Heart right ventricle (tissue), 16 donors: ENCODE data around the gene UST. TPM values are rescaled to one million over a fixed set of nuclear protein-coding genes. Genes with fewer than 3 reads are reported as not detected.

ENCODE experiments used
- ATAC-seq, 8 donors: fragments of 200-7000 bp; cut with Tn5 transposase; one replicate each; pipeline ENCODE4 v1.9.1; 2020; ENCODE audit warnings: mild to moderate bottlenecking in 8 of 8, moderate library complexity in 8 of 8, moderate number of reproducible peaks in 1 of 8
- DNase-seq, 2 donors: peaks; one replicate each; pipeline ENCODE4 v3.0.0-alpha.2; 2020
- H3K27ac ChIP-seq, 10 donors: fragments of 200-600 bp; sonication (generic) in 2 of 10; one replicate each; pipeline versions ENCODE4 v1.5.0 to v1.8.0; 2020 to 2022; ENCODE audit warnings: mild to moderate bottlenecking in 3 of 10
- H3K27me3 ChIP-seq, 7 donors: fragments of 200-600 bp; one replicate each; pipeline ENCODE4 v1.8.0; 2021 to 2022; ENCODE audit warnings: mild to moderate bottlenecking in 2 of 7
- H3K36me3 ChIP-seq, 9 donors: fragments of 200-600 bp; sonication (generic) in 1 of 9; one replicate each; pipeline versions ENCODE4 v1.5.0 to v1.8.0; 2020 to 2022; ENCODE audit warnings: mild to moderate bottlenecking in 2 of 9
- H3K4me1 ChIP-seq, 9 donors: fragments of 200-600 bp; sonication (generic) in 1 of 9; one replicate each; pipeline versions ENCODE4 v1.5.0 to v1.8.0; 2020 to 2022; ENCODE audit warnings: mild to moderate bottlenecking in 4 of 9
- H3K4me3 ChIP-seq, 10 donors: fragments of 200-600 bp; sonication (generic) in 2 of 10; one replicate each; pipeline versions ENCODE4 v1.5.0 to v1.8.0; 2020 to 2022; ENCODE audit warnings: mild to moderate bottlenecking in 7 of 10, moderate library complexity in 2 of 10
- H3K9me3 ChIP-seq, 11 donors: fragments of 200-600 bp in 10 of 11; sonication (generic) in 2 of 11; one replicate each; pipeline versions ENCODE4 v1.5.0 to v1.8.0; 2013 to 2022; ENCODE audit warnings: mild to moderate bottlenecking in 2 of 11, control low read depth in 1 of 11, moderate library complexity in 1 of 11
- CTCF ChIP-seq, 9 donors: fragments of 200-600 bp; sonication (generic) in 2 of 9; IDR thresholded peaks; one replicate each; pipeline versions ENCODE4 v1.5.0 to v1.8.0; 2021 to 2022; ENCODE audit warnings: antibody characterized with exemption in 9 of 9, mild to moderate bottlenecking in 5 of 9, moderate library complexity in 1 of 9
- WGBS, 2 donors: extraction: QIAGEN DNeasy Blood & Tissue Kit; methylation state at CpG; one replicate each; pipeline ENCODE4 v1.1.7; 2013; ENCODE audit warnings: inconsistent platforms in 1 of 2; 5-methylcytosine and 5-hydroxymethylcytosine counted together
- intact Hi-C, 10 donors: fragments of 100-400 bp; cut with DNase I; formaldehyde crosslinking; loops; one replicate each; pipeline versions ENCODE4 v1.11.1 to v1.14.2; 2022
- polyA plus RNA-seq, 2 donors: library from polyadenylated mRNA; stranded (reverse); fragments of 200-250 nt; gene quantifications; one replicate each; pipeline ENCODE4 v1.2.3, GENCODE V29; 2013
- total RNA-seq, 10 donors: library from RNA; stranded (reverse); fragmentation: NEBNext Ultra II Directional in 3 of 10; extraction: Animal tissue kit (Norgen Biotek cat#: 25700) in 3 of 10; gene quantifications; one replicate each; pipeline versions ENCODE4 v1.2.1 to v1.2.4, GENCODE V29; 2021 to 2023
- donor health status: Arrhythmogenic right ventricular cardiomyopathy.
- donor health status: ischemic (EF 13 %, LVEDD 7.1; RV severe dilation, severe dysfunction).
- donor health status: healthy with polysubstance abuse.
- donor health status: DM: no; HTN: yes; CAD: no.
- donor health status: DM: no; HTN: no; CAD: no.
- donor health status: ischemic (EF 25% LVEDD 6.9; RV normal size, moderate dysfunction).
- donor health status: ischemic (EF 25% LVEDD 5.7; RV mildly dilated, moderate dysfunction).
- donor health status: healthy.
- donor health status: DM: yes; HTN: yes; CAD: no.
- donor health status: Ischemic cardiomyopathy.
- donor health status: ischemic (EF 35%, LVEDD 5.7; RV mildly dilated, moderate dysfunction).
- donor health status: nonischemic (EF 11% LVEDD 7.7; RV severe dilation, severe dysfunction).
- donor health status: DM: yes; HTN: yes; CAD: no.
- donor health status: PGD.
- donor health status: ischemic (EF 29% LVEDD 5.4; RV normal size, mild dysfunction).
- donor health status: nonischemic (EF 23%, LVEDD 6.1; RV moderate dilation, normal function).

The UST gene
- total and polyA plus RNA-seq, 12 donors = 1.6 to 4.1 (median 2.3) TPM

- H3K4me3 ChIP-seq = no peak overlapping the region
- peaks cover 0 to 18% (median 0%) of the 10 kb centered on the region in 7 donors for H3K27me3 ChIP-seq
- peaks cover 0 to 23% (median 0%) of the 10 kb centered on the region in 9 donors for H3K4me1 ChIP-seq
- no peaks in the 10 kb centered on the region for H3K36me3 ChIP-seq
- DNase-seq (no peak), ATAC-seq (no peak)
- WGBS, 2 donors = 71 to 92% methylated on average over 3 of the region's 3 CpGs
- no peak for TF ChIP-seq CTCF (IDR thresholded peaks at IDR 0.05)
- H3K9me3 ChIP-seq = peaks cover 0 to 21% (median 13%) of the 10 kb centered on the region in 11 donors
- intact Hi-C loops = loop anchor here in 1 of 10 donors (5.0 kb wide), 1 partner anchor 333 kb away; no protein-coding TSS in a partner anchor
- H3K27ac ChIP-seq = no peak overlapping the region
Observed at GRCh38 chr6:149094156-149094555, 347.3 kb downstream of the UST start.

- H3K9me3 ChIP-seq = peaks cover 0 to 26% (median 16%) of the 10 kb centered on the region in 11 donors
- TF ChIP-seq CTCF (IDR thresholded peaks at IDR 0.05) = no peak
- peaks cover 0 to 23% (median 0%) of the 10 kb centered on the region in 9 donors for H3K4me1 ChIP-seq
- peaks cover 0 to 18% (median 0%) of the 10 kb centered on the region in 7 donors for H3K27me3 ChIP-seq
- DNase-seq (no peak), ATAC-seq (no peak)
- no peak overlapping the region for H3K27ac ChIP-seq
- no peaks in the 10 kb centered on the region for H3K36me3 ChIP-seq
- H3K4me3 ChIP-seq = no peak overlapping the region
- intact Hi-C loops = loop anchor here in 1 of 10 donors (5.0 kb wide), 1 partner anchor 332 kb away; no protein-coding TSS in a partner anchor
- 61 to 66% methylated on average over 2 of the region's 2 CpGs for WGBS, 2 donors
Observed at GRCh38 chr6:149094934-149095351, 348.1 kb downstream of the UST start.

DNA sequence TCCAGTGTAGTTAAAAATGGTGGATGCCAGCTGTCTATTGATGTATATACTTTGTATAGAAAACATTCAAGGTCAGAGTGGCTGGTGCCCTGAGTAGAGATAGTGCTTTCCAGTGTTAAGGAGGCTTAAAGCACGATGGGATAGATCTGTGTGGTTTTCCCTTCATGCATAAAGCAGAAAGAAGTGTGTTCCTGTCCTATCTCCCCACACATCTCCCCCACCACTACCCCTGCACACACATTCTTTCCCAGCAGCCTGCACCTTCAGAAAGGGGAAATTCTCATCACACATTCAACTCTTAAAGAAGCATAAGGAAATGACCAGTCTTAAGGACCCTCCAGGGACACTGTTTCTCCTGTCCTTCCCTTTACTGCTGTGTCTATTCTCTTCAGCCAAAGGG is 349.0 kb downstream of the UST start:
- Histone ChIP-seq H3K9me3 (peaks cover 0 to 26% (median 16%) of the 10 kb centered on the region in 11 donors), H3K36me3 (no peaks in the 10 kb centered on the region), H3K4me1 (peaks cover 0 to 23% (median 0%) of the 10 kb centered on the region in 9 donors), H3K27me3 (peaks cover 0 to 18% (median 0%) of the 10 kb centered on the region in 7 donors), H3K27ac (no peak overlapping the region), H3K4me3 (no peak overlapping the region)
- 47 to 56% methylated on average over 1 of the region's 1 CpG for WGBS, 2 donors
- no peak for ATAC-seq
- no peak for DNase-seq
- intact Hi-C loops = no loop called here
- no peak for TF ChIP-seq CTCF (IDR thresholded peaks at IDR 0.05)

- ATAC-seq (no peak), DNase-seq (no peak)
- Histone ChIP-seq H3K27me3 (peaks cover 0 to 18% (median 0%) of the 10 kb centered on the region in 7 donors), H3K4me1 (peaks cover 0 to 23% (median 0%) of the 10 kb centered on the region in 9 donors), H3K9me3 (peaks cover 0 to 26% (median 16%) of the 10 kb centered on the region in 11 donors), H3K36me3 (no peaks in the 10 kb centered on the region), H3K27ac (no peak overlapping the region), H3K4me3 (no peak overlapping the region)
- intact Hi-C loops = no loop called here
- TF ChIP-seq CTCF (IDR thresholded peaks at IDR 0.05) = no peak
- WGBS, 2 donors = 89 to 92% methylated on average over 2 of the region's 2 CpGs
Observed at GRCh38 chr6:149097794-149098193, 351.0 kb downstream of the UST start.
